Right cardiac atrium (tissue), 5 donors: Measurements from ENCODE around the gene WFIKKN2. TPM values are rescaled to one million over a fixed set of nuclear protein-coding genes. Genes with fewer than 3 reads are reported as not detected.

Experiments used
- polyA plus RNA-seq: library from polyadenylated mRNA; stranded (reverse); fragments of 200-250 nt; gene quantifications from one replicate; pipeline ENCODE4 v1.2.3, GENCODE V29; 2013
- total RNA-seq, 4 donors: library from RNA; stranded (reverse); fragmentation: NEBNext Ultra II Directional; extraction: Animal tissue kit (Norgen Biotek cat#: 25700); gene quantifications; one replicate each; pipeline ENCODE4 v1.2.1, GENCODE V29; 2021
- donor health status: healthy with polysubstance abuse.
- donor health status: DM: no; HTN: yes; CAD: no.
- donor health status: DM: no; HTN: no; CAD: no.
- donor health status: DM: no; HTN: yes; CAD: no; lungs with severe emphysema.
- donor health status: DM: yes; HTN: yes; CAD: no.

Gene WFIKKN2
- total and polyA plus RNA-seq, 5 donors: 0.68 to 3.0 (median 1.1) TPM

Other genes with a start within 250 kb of the WFIKKN2 start
- gene ABCC3, start 200.7 kb upstream of the WFIKKN2 start, total RNA-seq: 1 to 10 TPM; 1.2 to 5.9 (median 3.7) TPM
- gene ABCC3, start 200.7 kb upstream of the WFIKKN2 start, polyA plus RNA-seq: 1.4 TPM
- 10 to 100 TPM; 37.1 to 43.7 (median 41.0) TPM for gene ANKRD40, start 127.7 kb upstream of the WFIKKN2 start, total RNA-seq
- gene ANKRD40, start 127.7 kb upstream of the WFIKKN2 start, polyA plus RNA-seq: 20.5 TPM
- 10 to 100 TPM; 61.7 to 72.4 (median 67.4) TPM for gene LUC7L3, start 116.0 kb upstream of the WFIKKN2 start, total RNA-seq
- gene LUC7L3, start 116.0 kb upstream of the WFIKKN2 start, polyA plus RNA-seq: 76.7 TPM
- gene ANKRD40CL, start 68.1 kb upstream of the WFIKKN2 start, total RNA-seq: not detected
- gene ANKRD40CL, start 68.1 kb upstream of the WFIKKN2 start, polyA plus RNA-seq: not detected
- gene TOB1, start 30.8 kb downstream of the WFIKKN2 start, total RNA-seq: 10 to 100 TPM; 51.0 to 73.2 (median 65.0) TPM
- 31.0 TPM for gene TOB1, start 30.8 kb downstream of the WFIKKN2 start, polyA plus RNA-seq